HCT116 (cell line): Measurements from ENCODE around the gene ARHGAP23. TPM values are rescaled to one million over a fixed set of nuclear protein-coding genes. Genes with fewer than 3 reads are reported as not detected.

Experiments
- ATAC-seq: fragments of 200-7000 bp; cut with Tn5 transposase; 2 replicates; pipeline ENCODE4 v1.9.1; 2020; ENCODE audit warnings: mild to moderate bottlenecking, moderate library complexity
- BruUV-seq: library from RNA; stranded (reverse); fragments of 400-500 nt; replicated peaks from 2 replicates; lab custom pipeline; 2021; lab: Mats Ljungman, UMichigan
- CTCF ChIA-PET: fragments of 300-600 bp; sonication (Branson Sonifier 250); formaldehyde crosslinking; loops from one replicate; lab custom pipeline; 2021; ENCODE audit warnings: antibody characterized with exemption; lab: Charles Lee
- POLR2A ChIA-PET: fragments of 300-600, 350-600 bp; sonication (Branson Sonifier 250); formaldehyde crosslinking; loops from one replicate; lab custom pipeline; 2021; ENCODE audit warnings: antibody characterized with exemption; lab: Charles Lee
- RAD21 ChIA-PET, 2 experiments: fragments of 300-600 bp; sonication (Branson Sonifier 250); formaldehyde crosslinking; loops; one replicate each; lab custom pipeline; 2023; ENCODE audit warnings: low total read pairs in 2 of 2; ENCODE audit not compliant: uncharacterized antibody in 2 of 2, unreplicated experiment in 2 of 2, low non-redundant PET in 1 of 2; lab: Charles Lee
- DNase-seq: peaks from one replicate; pipeline ENCODE4 v3.0.0-alpha.2; 2010; ENCODE audit warnings: low read depth, low spot score
- H2AFZ ChIP-seq: fragments of 200-600 bp; shearing (Covaris generic), sonication (generic); 2 replicates; pipeline ENCODE4 v1.6.1; 2017; ENCODE audit warnings: low read depth, mixed run types, mixed read lengths, antibody characterized with exemption, low read length; ENCODE audit not compliant: poor library complexity, severe bottlenecking
- H3K27ac ChIP-seq: 2 replicates; pipeline ENCODE4 v1.5.1; 2012; ENCODE audit warnings: low read depth, low read length
- H3K27me3 ChIP-seq: fragments of 200-600 bp; sonication (generic); 2 replicates; pipeline ENCODE4 v1.6.1; 2016; ENCODE audit warnings: mixed run types, low read length, mixed read lengths; ENCODE audit not compliant: insufficient read depth
- H3K36me3 ChIP-seq, 2 experiments: fragments of 200-500 bp in 1 of 2; fragments of 200-600 bp in 1 of 2; sonication (Bioruptor generic) in 1 of 2; sonication (generic) in 1 of 2; 2 replicates each; pipeline versions ENCODE4 v1.5.1 to v1.6.1; 2014 to 2016; ENCODE audit warnings: low read length in 2 of 2, inconsistent platforms in 1 of 2, mixed read lengths in 1 of 2, mixed run types in 1 of 2; ENCODE audit not compliant: insufficient read depth in 2 of 2, control insufficient read depth in 1 of 2
- H3K4me1 ChIP-seq, 2 experiments: fragments of 200-600 bp in 1 of 2; sonication (generic) in 1 of 2; 2 replicates each; pipeline versions ENCODE4 v1.5.1 to v1.6.1; 2012 to 2017; ENCODE audit warnings: low read length in 2 of 2, inconsistent platforms in 1 of 2, mild to moderate bottlenecking in 1 of 2, mixed read lengths in 1 of 2, mixed run types in 1 of 2, moderate library complexity in 1 of 2; ENCODE audit not compliant: insufficient read depth in 2 of 2, control insufficient read depth in 1 of 2
- H3K4me2 ChIP-seq: fragments of 200-600 bp; sonication (generic); 2 replicates; pipeline ENCODE4 v1.6.1; 2017; ENCODE audit warnings: mixed run types, low read length, mixed read lengths
- H3K4me3 ChIP-seq, 2 experiments: fragments of 200-600 bp in 1 of 2; sonication (generic) in 1 of 2; replicated peaks in 1 of 2; 2 replicates each; pipeline ENCODE4 v1.5.1; 2011 to 2016; ENCODE audit warnings: low read length in 2 of 2, control low read depth in 1 of 2, low read depth in 1 of 2, mild to moderate bottlenecking in 1 of 2, mixed read lengths in 1 of 2, mixed run types in 1 of 2
- H3K79me2 ChIP-seq: fragments of 200-600 bp; sonication (generic); 2 replicates; pipeline ENCODE4 v1.6.1; 2017; ENCODE audit warnings: mild to moderate bottlenecking, mixed run types, low read length, moderate library complexity, mixed read lengths; ENCODE audit not compliant: insufficient read depth
- H3K9ac ChIP-seq: fragments of 200-600 bp; sonication (generic); 2 replicates; pipeline ENCODE4 v1.6.1; 2016; ENCODE audit warnings: low read length, mixed read lengths
- H3K9me2 ChIP-seq: fragments of 200-600 bp; sonication (generic), shearing (Covaris generic); 2 replicates; pipeline ENCODE4 v1.6.1; 2017; ENCODE audit warnings: mixed run types, mild to moderate bottlenecking, moderate library complexity; ENCODE audit not compliant: insufficient read depth
- H3K9me3 ChIP-seq, 2 experiments: fragments of 200-500 bp in 1 of 2; fragments of 200-600 bp in 1 of 2; sonication (Bioruptor generic) in 1 of 2; sonication (generic) in 1 of 2; 2 replicates each; pipeline ENCODE4 v1.6.1; 2014 to 2017; ENCODE audit warnings: low read length in 2 of 2, mixed read lengths in 2 of 2, inconsistent platforms in 1 of 2, low read depth in 1 of 2, mild to moderate bottlenecking in 1 of 2, mixed run types in 1 of 2, moderate library complexity in 1 of 2; ENCODE audit not compliant: control insufficient read depth in 1 of 2, insufficient read depth in 1 of 2
- H4K20me1 ChIP-seq: fragments of 200-600 bp; sonication (generic), shearing (Covaris generic); 2 replicates; pipeline ENCODE4 v1.6.1; 2017; ENCODE audit warnings: mixed run types, mild to moderate bottlenecking, moderate library complexity; ENCODE audit not compliant: insufficient read depth
- ATF3 ChIP-seq: IDR thresholded peaks from 2 replicates; pipeline ENCODE4 v1.6.1; 2012
- EGR1 ChIP-seq: IDR thresholded peaks from 2 replicates; pipeline ENCODE4 v1.6.1; 2012; ENCODE audit warnings: low read depth
- ELF1 ChIP-seq: IDR thresholded peaks from 2 replicates; pipeline ENCODE4 v1.6.1; 2012; ENCODE audit warnings: low read depth, borderline replicate concordance
- JUND ChIP-seq: IDR thresholded peaks from 2 replicates; pipeline ENCODE4 v1.6.1; 2012
- SRF ChIP-seq: IDR thresholded peaks from 2 replicates; pipeline ENCODE4 v1.6.1; 2012; ENCODE audit warnings: low read depth
- TCF7L2 ChIP-seq: IDR thresholded peaks from 2 replicates; pipeline ENCODE4 v1.7.0; 2011; ENCODE audit warnings: borderline replicate concordance, inconsistent platforms; ENCODE audit not compliant: insufficient read depth, insufficient read length; ENCODE audit errors: extremely low read depth
- ZBTB33 ChIP-seq: IDR thresholded peaks from 2 replicates; pipeline ENCODE4 v1.6.1; 2011; ENCODE audit warnings: mild to moderate bottlenecking, low read length, moderate library complexity; ENCODE audit not compliant: insufficient replicate concordance; ENCODE audit errors: extremely low read depth
- ZFX ChIP-seq: fragments of 450-650 bp; IDR thresholded peaks from 2 replicates; pipeline ENCODE4 v1.6.1; 2017
- ZNF274 ChIP-seq: fragments of 200-500 bp; sonication (Bioruptor generic); IDR thresholded peaks from 2 replicates; pipeline ENCODE4 v1.6.1; 2014; ENCODE audit warnings: mild to moderate bottlenecking, low read depth, low read length, inconsistent platforms
- intact Hi-C: fragments of 100-400 bp; cut with micrococcal nuclease; formaldehyde crosslinking; loops from 2 replicates; pipeline ENCODE4 v1.10.0; 2022
- total RNA-seq: library from RNA; stranded (reverse); gene quantifications from one replicate; pipeline ENCODE4 v1.2.1, GENCODE V29; 2021; ENCODE audit not compliant: unreplicated experiment

The ARHGAP23 gene
- total RNA-seq, 1 experiment from 2014 or later = 41.0 TPM

DNA sequence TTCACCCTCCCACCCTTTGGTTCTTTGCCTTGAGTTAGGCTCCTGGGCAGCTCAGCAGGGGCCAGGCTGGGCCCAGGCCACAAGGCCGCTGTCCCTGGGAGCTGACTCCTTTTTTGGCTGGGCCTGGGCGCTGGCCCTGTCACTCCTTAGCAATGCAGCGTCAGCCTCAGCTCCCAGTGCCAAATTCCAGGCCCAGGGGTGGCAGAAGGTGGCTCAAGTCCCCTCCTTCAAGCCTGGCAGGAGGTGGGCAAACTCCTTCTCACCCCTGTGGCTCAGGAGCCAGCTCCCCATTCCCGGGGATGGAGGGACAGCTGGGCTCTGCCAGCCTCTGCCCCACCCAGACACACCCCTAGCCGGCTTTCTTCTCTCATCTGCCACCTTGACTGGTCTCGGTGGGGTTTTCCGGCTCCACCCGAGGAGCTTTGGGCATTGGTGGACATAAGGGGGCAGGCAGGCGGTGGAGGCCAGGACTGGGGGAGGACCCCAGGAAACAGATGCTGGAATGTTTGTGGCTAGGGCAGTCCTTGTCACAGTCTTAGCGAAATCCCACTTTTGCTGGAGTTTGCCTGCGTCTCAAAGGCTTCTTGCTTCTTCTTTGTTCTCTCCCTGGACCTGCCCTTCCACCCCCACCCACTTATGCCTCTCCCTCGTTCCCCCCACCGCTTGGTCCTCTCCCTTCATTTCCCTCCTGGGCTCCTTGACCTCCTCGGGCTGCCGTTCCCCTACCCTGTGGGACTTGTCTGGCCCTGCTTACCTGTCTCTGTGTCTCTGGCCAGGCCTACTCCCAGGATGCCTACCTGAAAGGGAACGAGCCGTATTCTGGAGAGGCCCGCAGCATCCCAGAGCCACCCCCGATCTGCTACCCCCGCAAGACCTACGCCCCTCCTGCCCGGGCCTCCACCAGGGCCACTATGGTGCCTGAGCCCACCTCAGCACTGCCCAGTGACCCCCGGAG, 37.4 kb downstream of the ARHGAP23 start:
- DNase-seq (no peak), ATAC-seq (peak; percentile 66)
- POLR2A ChIA-PET = interaction anchor here (1.1 kb wide), 1 partner anchor 11 kb away, joined by 4 read pairs; no protein-coding TSS in a partner anchor
- Histone ChIP-seq H4K20me1 (no peaks in the 10 kb centered on the region), H3K27ac (peak overlapping the region; percentile 84), H3K9ac (peak overlapping the region; percentile 79), H3K9me3 (no peaks in the 10 kb centered on the region), H3K79me2 (peaks cover 5% of the 10 kb centered on the region; the same call in 1 of the 2 replicates), H2AFZ (no peak overlapping the region), H3K4me2 (peak overlapping the region; percentile 94), H3K27me3 (no peaks in the 10 kb centered on the region), H3K4me3 (peak overlapping the region; percentile 55 to 69), H3K4me1 (peaks cover 26 to 42% of the 10 kb centered on the region in 2 experiments), H3K36me3 (peaks cover 3 to 10% of the 10 kb centered on the region in 2 experiments; a peak in 3 of 4 replicates), H3K9me2 (no peaks in the 10 kb centered on the region)
- intact Hi-C loops = no loop called here
- RAD21 ChIA-PET = no interaction called here
- no peak for TF ChIP-seq ELF1
- TF ChIP-seq TCF7L2 = peak; percentile 10
- 0 out of 2 replicates have a peak, but pooled peaks have one; percentile 52 for TF ChIP-seq ZFX
- BruUV-seq = TSS peak; percentile 68
- CTCF ChIA-PET = interaction anchor here (1.2 kb wide), 1 partner anchor 9 kb away, joined by 4 read pairs; no protein-coding TSS in a partner anchor

DNA sequence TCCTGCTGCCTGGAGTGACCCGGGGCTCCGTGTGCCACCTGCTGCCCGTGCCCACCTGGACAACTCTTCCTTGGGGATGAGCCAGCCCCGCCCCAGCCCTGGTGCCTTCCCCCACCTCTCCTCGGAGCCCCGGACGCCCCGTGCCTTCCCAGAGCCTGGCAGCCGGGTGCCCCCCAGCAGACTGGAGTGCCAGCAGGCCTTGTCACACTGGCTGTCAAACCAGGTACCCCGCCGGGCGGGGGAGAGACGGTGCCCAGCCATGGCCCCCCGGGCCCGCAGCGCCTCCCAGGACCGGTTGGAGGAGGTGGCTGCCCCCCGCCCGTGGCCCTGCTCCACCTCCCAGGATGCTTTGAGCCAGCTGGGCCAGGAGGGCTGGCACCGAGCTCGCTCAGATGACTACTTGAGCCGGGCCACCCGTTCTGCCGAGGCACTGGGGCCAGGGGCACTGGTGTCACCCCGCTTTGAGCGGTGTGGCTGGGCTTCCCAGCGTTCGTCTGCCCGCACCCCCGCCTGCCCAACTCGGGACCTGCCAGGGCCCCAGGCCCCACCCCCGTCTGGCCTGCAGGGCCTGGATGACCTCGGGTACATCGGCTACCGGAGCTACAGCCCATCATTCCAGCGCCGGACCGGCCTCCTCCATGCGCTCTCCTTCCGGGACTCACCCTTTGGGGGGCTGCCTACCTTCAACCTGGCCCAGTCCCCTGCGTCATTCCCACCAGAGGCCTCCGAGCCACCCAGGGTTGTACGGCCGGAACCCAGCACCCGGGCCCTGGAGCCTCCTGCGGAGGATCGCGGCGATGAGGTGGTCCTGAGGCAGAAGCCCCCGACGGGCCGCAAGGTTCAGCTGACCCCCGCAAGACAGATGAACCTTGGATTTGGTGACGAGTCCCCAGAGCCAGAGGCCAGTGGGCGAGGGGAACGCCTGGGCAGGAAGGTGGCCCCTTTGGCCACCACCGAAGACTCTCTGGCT, 38.4 kb downstream of the ARHGAP23 start:
- peaks cover 26 to 42% of the 10 kb centered on the region in 2 experiments for H3K4me1 ChIP-seq
- H3K9me3 ChIP-seq = no peaks in the 10 kb centered on the region
- no peak overlapping the region for H3K4me3 ChIP-seq
- intact Hi-C loops = no loop called here
- H3K36me3 ChIP-seq = peaks cover 3 to 10% of the 10 kb centered on the region in 2 experiments; a peak in 2 of 4 replicates
- H3K27ac ChIP-seq = peak overlapping the region; percentile 84
- no peak overlapping the region for H2AFZ ChIP-seq
- ATAC-seq (no peak), DNase-seq (no peak)
- H3K4me2 ChIP-seq = no peak overlapping the region
- H3K27me3 ChIP-seq = no peaks in the 10 kb centered on the region
- ChIA-PET RAD21 (no interaction called here), CTCF (no interaction called here), POLR2A (no interaction called here)
- no peaks in the 10 kb centered on the region for H3K9me2 ChIP-seq
- peaks cover 5% of the 10 kb centered on the region; the same call in 1 of the 2 replicates for H3K79me2 ChIP-seq
- no peaks in the 10 kb centered on the region for H4K20me1 ChIP-seq
- no peak overlapping the region for H3K9ac ChIP-seq
- no TSS peak for BruUV-seq
- TF ChIP-seq EGR1 = no peak
- TF ChIP-seq ZNF274 = no peak
- TF ChIP-seq ELF1 = no peak
- no peak for TF ChIP-seq ATF3
- TF ChIP-seq SRF = no peak
- no peak for TF ChIP-seq ZBTB33
- no peak for TF ChIP-seq JUND
